NCI-H2107 treated with DMSO at 0.1 percent for 48 hours (cell line): ENCODE results near the gene SRGAP2.
"Not testable (repeated sequence)": the region's sequence is repeated elsewhere in the genome, so short reads cannot be mapped to it uniquely, and the experiment has no call there.

Source experiments
- DNase-seq: peaks from one replicate; lab custom pipeline; 2025; ENCODE audit not compliant: unreplicated experiment; lab: John Stamatoyannopoulos, UW

The SRGAP2 gene

GRCh38 chr1:206203364-206204158 lies at the start of gene SRGAP2:
TSS of gene SRGAP2 (plus strand) at chr1:206203541. CDS start at chr1:206205971, 2,430 bp downstream.
- peak; percentile 33 for DNase-seq

- not testable (repeated sequence) for DNase-seq
Measured at GRCh38 chr1:206167350-206168029, 35.9 kb upstream of the SRGAP2 start.

- not testable (repeated sequence) for DNase-seq
Measured at GRCh38 chr1:206169794-206170193, 33.5 kb upstream of the SRGAP2 start.

DNA sequence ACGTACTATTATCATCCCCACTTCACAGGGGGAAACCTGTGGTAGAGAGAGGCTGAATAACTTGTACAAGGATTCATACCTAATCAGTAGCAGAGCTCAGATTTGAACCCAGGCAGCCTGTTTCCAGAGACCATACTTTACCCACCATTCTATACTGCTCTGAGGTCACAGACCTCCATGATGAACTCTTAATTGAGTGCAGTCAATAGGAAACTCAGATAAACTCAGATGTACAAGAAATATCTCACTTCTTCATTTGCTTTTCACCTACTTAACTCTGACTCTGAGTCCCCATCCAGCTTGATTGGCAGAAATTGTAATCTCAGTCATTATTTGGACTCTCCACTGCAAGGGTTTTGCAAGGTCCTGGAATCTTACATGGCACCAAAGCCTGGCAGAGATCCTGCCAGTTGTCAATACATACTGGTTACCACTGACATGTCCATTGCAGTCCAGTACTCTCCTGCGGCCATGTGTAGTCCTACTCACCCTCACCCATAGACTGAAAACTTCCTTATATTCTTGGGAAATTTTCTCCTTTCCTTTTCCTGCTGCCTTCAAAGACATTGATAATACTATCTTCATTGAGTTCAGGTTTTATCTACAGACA lies 30.1 kb upstream of the SRGAP2 start:
- not testable (repeated sequence) for DNase-seq

GRCh38 chr1:206174182-206174868 lies 29.0 kb upstream of the SRGAP2 start:
- not testable (repeated sequence) for DNase-seq

DNA sequence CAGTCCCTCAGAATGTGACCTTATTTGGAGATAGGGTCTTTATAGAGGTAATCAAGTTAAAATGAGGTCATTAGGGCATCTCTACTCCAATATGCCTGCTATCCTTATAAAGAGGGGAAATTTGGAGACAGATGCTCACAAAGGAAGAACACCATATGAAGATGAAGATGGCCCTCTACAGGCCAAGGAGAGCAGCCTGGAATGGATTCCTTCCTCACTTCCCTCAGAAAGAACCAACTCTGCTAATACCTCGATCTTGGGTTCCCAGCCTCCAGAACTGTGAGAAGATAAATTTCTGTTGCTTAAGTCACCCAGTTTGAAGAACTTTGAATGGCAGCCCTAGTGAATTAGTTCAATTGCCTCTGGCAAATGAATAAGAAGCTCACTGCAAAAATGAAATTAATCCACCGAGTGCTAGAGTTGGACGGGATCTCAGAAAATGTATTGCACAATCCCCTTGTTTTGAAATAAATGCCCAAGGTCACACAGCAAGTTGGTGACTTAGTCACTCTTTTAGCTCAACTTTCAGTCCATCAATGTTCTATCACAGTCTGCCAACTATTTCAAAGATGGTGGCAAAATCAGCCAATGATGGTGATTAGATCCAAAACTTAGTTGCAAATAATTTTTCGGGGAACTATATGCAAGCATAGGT lies 27.8 kb upstream of the SRGAP2 start:
- not testable (repeated sequence) for DNase-seq

GRCh38 chr1:206176114-206176502 lies 27.2 kb upstream of the SRGAP2 start:
- DNase-seq: not testable (repeated sequence)

GRCh38 chr1:206178061-206178989 lies 25.0 kb upstream of the SRGAP2 start:
- not testable (repeated sequence) for DNase-seq

DNA sequence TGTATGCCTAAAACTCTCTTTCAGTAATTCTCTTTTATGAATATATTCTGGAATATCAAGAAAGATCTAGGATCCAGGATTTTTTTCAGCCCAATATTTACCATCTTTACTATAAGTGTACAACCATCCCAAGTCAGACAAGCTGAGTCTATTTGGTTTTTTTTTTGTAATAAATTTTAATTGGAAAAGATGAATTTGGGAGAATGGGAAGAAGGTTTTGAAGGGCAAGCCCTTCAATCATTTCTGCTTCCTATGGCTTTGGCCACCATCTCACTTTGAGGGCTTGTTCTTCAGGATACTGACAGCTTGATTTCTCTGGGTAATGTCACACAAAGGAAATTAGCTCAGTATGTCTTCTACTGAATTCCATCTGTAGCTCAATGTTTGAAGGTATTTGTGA lies 23.7 kb upstream of the SRGAP2 start:
- not testable (repeated sequence) for DNase-seq

DNA sequence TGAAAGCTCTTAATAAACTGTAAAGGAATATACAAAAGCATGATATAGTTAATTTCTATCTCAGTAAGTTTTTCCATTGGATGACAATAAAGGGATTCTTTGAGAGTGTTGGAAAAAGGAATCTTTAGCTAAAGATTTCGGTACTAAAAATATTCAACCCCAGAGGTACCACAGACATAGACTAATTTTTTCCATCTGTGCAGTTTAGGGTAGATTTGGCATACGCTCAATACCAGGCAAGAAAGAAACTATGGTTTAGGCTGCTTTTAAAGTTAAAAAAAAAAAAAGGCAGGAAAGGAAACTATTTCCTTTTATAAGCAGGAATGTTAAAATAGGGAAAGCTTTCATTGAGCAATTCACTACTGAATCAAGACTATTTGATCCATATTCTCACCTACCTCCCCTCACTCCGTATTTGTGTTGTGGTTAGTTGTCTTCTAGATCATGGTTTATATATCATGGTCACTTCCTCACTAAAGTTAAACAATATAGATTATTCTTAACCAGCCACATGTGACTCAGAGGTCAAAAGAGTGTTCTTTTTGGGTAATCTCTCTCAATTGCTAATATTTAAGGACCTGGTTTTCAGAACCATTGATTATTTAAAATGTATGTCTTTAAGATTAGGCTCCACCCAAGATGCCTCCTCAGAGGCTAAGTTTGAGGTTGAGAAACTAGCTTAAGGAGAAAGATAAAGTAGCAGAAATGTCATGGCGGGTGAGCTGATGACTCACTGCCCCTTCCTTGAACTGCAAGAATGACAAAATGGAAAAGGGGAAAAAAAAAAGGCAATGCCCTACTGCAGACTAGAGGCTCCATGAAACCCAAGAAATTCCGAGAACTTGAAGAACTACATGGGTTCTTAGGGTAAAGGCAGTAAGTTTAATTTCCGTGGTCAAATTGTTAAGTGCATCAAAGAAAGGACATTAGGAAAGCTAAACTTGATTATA lies 20.7 kb upstream of the SRGAP2 start:
- DNase-seq: not testable (repeated sequence)

DNA sequence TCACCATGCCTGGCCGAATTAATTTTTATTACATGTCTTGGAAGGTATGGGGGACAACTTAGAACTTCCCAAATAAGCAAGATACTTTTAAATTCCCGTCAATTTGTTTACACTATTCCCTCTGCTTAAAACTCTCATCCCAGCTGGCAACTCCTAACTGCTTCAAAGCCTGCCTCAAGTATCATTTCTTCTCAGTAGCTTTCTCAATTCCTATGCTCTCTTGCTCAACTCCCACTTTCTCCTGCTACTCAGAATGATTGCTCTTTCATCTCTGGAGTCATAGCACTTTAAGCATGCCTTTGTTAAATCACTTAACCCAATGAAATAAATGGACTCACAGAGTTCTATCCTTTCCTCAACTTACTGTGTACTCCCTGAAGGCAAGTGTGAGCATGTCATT lies 19.6 kb upstream of the SRGAP2 start:
- not testable (repeated sequence) for DNase-seq

- not testable (repeated sequence) for DNase-seq
Measured at GRCh38 chr1:206185778-206186177, 17.6 kb upstream of the SRGAP2 start.

DNA sequence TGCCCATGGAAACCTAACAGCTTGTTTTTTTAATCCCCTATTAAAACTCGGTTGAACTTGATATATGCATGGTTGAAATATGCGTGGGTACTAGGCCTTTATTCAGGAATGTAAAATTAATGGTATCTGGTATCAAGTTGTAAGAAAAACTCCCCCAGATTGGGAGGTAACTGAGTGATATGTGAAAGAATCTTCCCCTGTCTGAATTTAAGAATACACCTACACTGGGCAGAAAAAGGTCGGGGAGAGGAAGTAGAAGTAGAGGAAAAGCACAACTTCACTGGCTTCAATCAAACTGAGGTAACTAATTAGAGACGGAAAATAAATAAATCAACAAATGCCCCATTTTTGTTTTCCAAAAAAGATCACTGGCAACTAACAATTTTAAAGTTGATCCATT lies 16.5 kb upstream of the SRGAP2 start:
- DNase-seq: not testable (repeated sequence)

DNA sequence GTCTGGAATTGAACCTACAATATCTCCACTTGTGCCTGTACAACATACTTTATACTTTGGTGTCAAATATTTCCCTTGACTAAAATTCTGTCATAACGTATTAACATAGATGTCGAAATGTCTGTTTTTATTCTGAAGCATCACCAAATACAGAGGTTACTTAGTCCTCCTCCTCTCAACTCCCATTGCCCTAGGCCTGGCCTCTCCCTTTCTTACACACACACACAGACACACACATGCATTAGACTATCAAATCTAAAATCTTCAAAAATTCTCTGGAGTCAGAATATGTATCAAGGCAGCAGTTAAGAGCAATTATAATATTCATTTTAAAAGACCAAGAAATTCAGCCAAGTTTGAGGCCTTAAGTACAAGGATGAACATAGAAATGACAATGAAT lies 8.2 kb upstream of the SRGAP2 start:
- DNase-seq: not testable (repeated sequence)

DNA sequence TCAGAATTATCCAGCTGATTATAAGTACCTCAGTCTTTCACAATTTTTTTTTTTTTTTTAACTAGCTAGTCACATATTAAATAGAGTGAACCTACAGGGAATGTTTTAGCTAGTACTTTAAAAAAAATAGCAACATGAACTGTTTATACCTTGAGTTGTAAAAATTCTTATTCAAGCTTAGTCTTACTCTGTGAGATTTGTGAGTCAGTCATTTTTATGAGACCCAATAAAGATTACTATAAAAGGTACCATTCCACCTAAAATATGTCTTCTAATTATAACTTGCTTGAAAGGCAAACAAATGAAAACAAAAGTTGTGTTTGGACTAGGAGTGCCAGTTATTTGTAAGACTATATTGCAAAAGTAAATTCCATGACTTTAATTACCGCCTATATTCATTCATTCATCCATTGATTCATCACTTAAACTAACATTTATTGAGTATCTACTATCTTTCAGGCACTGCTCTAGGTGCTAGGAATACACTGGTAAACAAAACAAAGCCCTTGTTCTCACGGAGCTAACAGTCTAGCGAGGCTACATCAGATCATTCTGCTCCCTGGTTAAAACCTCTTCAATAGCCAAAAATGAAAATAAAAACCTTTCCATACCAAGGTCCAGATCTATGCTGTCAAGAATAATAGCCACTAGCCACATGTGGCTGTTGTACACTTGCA lies 6.5 kb upstream of the SRGAP2 start:
- DNase-seq: not testable (repeated sequence)

DNA sequence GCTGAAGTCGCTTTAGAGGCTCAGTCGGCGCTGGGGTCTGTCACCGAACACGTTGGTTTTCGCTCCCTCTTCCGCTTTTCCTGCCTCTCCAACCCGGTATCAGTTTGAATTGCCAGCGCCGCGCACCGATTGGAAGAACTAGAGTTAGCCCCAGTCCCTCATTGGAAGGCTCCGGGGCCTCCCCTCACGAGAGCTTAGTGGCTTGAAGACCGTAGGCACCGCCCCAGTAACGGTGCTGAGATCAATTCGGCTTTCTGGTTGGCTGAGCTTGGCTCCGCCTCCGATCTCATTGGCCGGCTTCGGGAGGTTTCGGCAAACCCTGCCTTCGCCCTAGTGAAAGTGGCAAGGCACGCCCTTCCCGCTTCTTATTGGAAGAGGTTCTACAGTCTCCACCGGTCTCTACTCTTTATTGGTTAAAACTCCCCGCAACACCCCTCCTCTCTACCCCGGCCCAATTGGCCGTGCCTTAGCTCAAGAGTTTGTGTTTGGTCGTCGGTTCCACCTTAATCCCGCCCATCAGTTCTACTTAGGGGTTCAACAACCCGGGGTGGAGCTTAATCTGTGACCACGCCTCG lies 465 bp upstream of the SRGAP2 start, which contains the start of gene FAM72A:
Gene FAM72A, minus strand, starts transcription at position 51 of the 575 bp plus-strand sequence. CDS start 814 bp downstream, outside the sequence.
- peak; percentile 99 for DNase-seq

DNA sequence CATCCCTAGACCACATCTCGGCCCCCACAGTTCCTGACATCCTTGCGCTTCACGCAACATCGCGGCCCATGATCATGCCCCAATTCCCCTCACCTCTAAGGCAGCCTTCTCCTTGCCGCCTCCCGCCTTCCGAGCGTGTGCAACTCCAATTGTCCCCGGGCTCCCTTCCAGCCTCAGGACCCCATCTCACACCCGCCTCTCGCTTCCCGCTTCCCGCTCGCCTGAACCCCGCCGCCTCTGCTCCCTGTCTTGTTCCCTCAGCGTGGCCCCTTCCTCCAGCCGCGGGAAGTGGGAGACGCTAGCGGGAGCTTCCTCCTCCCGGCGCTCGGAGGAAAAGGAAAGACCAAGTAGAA lies 794 bp downstream of the SRGAP2 start:
- not testable (repeated sequence) for DNase-seq
